ENCODE measurements around the gene AGBL3.

DNA sequence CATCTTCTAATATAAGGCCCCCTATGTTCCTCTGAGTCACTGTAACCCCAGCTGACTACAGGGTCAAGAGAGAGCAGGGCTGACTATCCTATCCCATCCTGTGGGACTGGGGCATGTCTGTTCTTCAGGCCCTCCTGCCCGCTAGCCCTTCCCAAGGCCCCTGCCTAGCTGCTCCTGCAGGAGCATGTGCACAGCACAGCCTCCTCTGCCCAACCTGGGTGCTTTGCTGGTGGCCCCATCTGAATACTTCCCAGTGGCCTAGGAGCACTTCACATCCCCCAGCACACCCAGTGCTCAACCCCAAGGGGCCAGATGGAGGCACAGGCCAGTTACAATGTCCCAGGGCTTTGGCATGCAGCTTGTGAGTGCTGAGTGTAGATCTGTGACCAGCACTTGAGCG lies 37.3 kb downstream of the AGBL3 start:
- no peak for TF ChIP-seq CTCF (IDR thresholded peaks at IDR 0.05; ENCODE audit: low read depth, low read length)
- TF ChIP-seq, protein P1, sequence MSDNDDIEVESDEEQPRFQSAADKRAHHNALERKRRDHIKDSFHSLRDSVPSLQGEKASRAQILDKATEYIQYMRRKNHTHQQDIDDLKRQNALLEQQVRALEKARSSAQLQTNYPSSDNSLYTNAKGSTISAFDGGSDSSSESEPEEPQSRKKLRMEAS (IDR thresholded peaks at IDR 0.05; ENCODE audit: low read depth, low read length) = no peak
- no peak for TF ChIP-seq POLR2A (IDR thresholded peaks at IDR 0.05; ENCODE audit: extremely low read depth, insufficient read length)

All from NB4 (cell line).